PC-3 (cell line): ENCODE data around the gene UGGT2. TPM values are rescaled to one million over a fixed set of nuclear protein-coding genes. Genes with fewer than 3 reads are reported as not detected.

ENCODE experiments used
- ATAC-seq: fragments of 200-7000 bp; cut with Tn5 transposase; 2 replicates; pipeline ENCODE4 v1.9.1; 2020; ENCODE audit warnings: mild to moderate bottlenecking, moderate library complexity
- BruUV-seq: library from RNA; stranded (reverse); fragments of 400-500 nt; replicated peaks from 2 replicates; lab custom pipeline; 2021; lab: Mats Ljungman, UMichigan
- CTCF ChIA-PET: fragments of 300-600 bp; sonication (Branson Sonifier 250); formaldehyde crosslinking; loops from one replicate; lab custom pipeline; 2022; ENCODE audit warnings: antibody characterized with exemption; lab: Charles Lee
- POLR2A ChIA-PET: fragments of 300-600 bp; sonication (Branson Sonifier 250); formaldehyde crosslinking; loops from one replicate; lab custom pipeline; 2022; ENCODE audit warnings: antibody characterized with exemption; ENCODE audit not compliant: unreplicated experiment; lab: Charles Lee
- DNase-seq: peaks from one replicate; pipeline ENCODE4 v3.0.0-alpha.2; 2015
- H2AFZ ChIP-seq: fragments of 300-600 bp; sonication (generic); 2 replicates; pipeline ENCODE4 v1.6.0; 2016; ENCODE audit warnings: antibody characterized with exemption, low read length
- H3F3A ChIP-seq: fragments of 300-600 bp; sonication (generic); one replicate; pipeline ENCODE4 v1.6.0; 2017; ENCODE audit warnings: antibody characterized with exemption, low read length, control low read depth, mild to moderate bottlenecking; ENCODE audit not compliant: unreplicated experiment
- H3K27ac ChIP-seq: fragments of 300-600 bp; sonication (generic); 2 replicates; pipeline ENCODE4 v1.5.1; 2016; ENCODE audit warnings: mild to moderate bottlenecking, low read length
- H3K27me3 ChIP-seq: fragments of 300-600 bp; sonication (generic); 2 replicates; pipeline ENCODE4 v1.6.1; 2016; ENCODE audit warnings: low read length, mixed read lengths
- H3K36me3 ChIP-seq: fragments of 300-600 bp; sonication (generic); 2 replicates; pipeline ENCODE4 v1.6.1; 2016; ENCODE audit warnings: low read depth, mixed run types, low read length, mixed read lengths
- H3K4me1 ChIP-seq: fragments of 300-600 bp; sonication (generic); 2 replicates; pipeline ENCODE4 v1.5.1; 2016; ENCODE audit warnings: low read length; ENCODE audit not compliant: insufficient read depth
- H3K4me2 ChIP-seq: fragments of 300-600 bp; sonication (generic); 2 replicates; pipeline ENCODE4 v1.6.0; 2016; ENCODE audit warnings: low read length
- H3K4me3 ChIP-seq: fragments of 300-600 bp; sonication (generic); 2 replicates; pipeline ENCODE4 v1.5.1; 2016; ENCODE audit warnings: mild to moderate bottlenecking, low read length, mixed read lengths
- H3K79me2 ChIP-seq: fragments of 300-600 bp; sonication (generic); 2 replicates; pipeline ENCODE4 v1.6.1; 2017; ENCODE audit warnings: low read length, mixed read lengths
- H3K9ac ChIP-seq: fragments of 300-600 bp; sonication (generic); 2 replicates; pipeline ENCODE4 v1.6.0; 2016; ENCODE audit warnings: mild to moderate bottlenecking, low read length
- H3K9me2 ChIP-seq: fragments of 300-600 bp; sonication (generic); replicated peaks from 2 replicates; pipeline ENCODE4 v1.6.1; 2016; ENCODE audit warnings: mixed run types, low read length, mixed read lengths
- H3K9me3 ChIP-seq: fragments of 300-600 bp; sonication (generic); 2 replicates; pipeline ENCODE4 v1.6.1; 2016; ENCODE audit warnings: low read length, mixed read lengths
- H4K20me1 ChIP-seq: fragments of 300-600 bp; sonication (generic); 2 replicates; pipeline ENCODE4 v1.6.1; 2016; ENCODE audit warnings: low read length, mixed read lengths
- CTCF ChIP-seq: fragments of 300-600 bp; sonication (generic); conservative IDR thresholded peaks from 2 replicates; pipeline ENCODE4 v1.5.1; 2017; ENCODE audit warnings: antibody characterized with exemption, low read depth, mild to moderate bottlenecking, low read length
- EZH2 ChIP-seq: fragments of 300-600 bp; sonication (generic); IDR thresholded peaks from one replicate; pipeline ENCODE4 v1.6.1; 2017; ENCODE audit warnings: antibody characterized with exemption, mild to moderate bottlenecking, low read length; ENCODE audit not compliant: unreplicated experiment
- EZH2phosphoT487 ChIP-seq: fragments of 300-600 bp; sonication (generic); IDR thresholded peaks from 2 replicates; pipeline ENCODE4 v1.6.1; 2018; ENCODE audit warnings: mild to moderate bottlenecking, antibody characterized with exemption, low read length, borderline replicate concordance
- intact Hi-C: fragments of 100-400 bp; cut with micrococcal nuclease; formaldehyde crosslinking; loops from 2 replicates; pipeline ENCODE4 v1.9.0; 2023
- total RNA-seq: library from RNA; depleted of rRNA; stranded (reverse); fragments of >200 nt; gene quantifications from 2 replicates; pipeline ENCODE4 v1.2.3, GENCODE V29; 2014

The UGGT2 gene
- total RNA-seq, 1 experiment from 2014 or later: 24.3 TPM

- Histone ChIP-seq H3K27ac (no peak overlapping the region), H3K9me3 (no peaks in the 10 kb centered on the region), H3K79me2 (no peaks in the 10 kb centered on the region), H3K9me2 (no peaks in the 10 kb centered on the region), H3K9ac (no peak overlapping the region), H3K4me1 (peaks cover 17% of the 10 kb centered on the region), H3K4me3 (no peak overlapping the region), H2AFZ (no peak overlapping the region), H3F3A (no peaks in the 10 kb centered on the region), H3K27me3 (no peaks in the 10 kb centered on the region), H4K20me1 (no peaks in the 10 kb centered on the region), H3K36me3 (no peaks in the 10 kb centered on the region), H3K4me2 (no peak overlapping the region)
- TF ChIP-seq EZH2phosphoT487 (no peak), EZH2 (no peak), CTCF (no peak)
- intact Hi-C loops: no loop called here
- BruUV-seq: no TSS peak
- POLR2A ChIA-PET: no interaction called here
- CTCF ChIA-PET: no interaction called here
- DNase-seq (no peak), ATAC-seq (no peak)
These were observed 272.2 kb downstream of the UGGT2 start for GRCh38 chr13:95781016-95781415.

GRCh38 chr13:95779522-95779921 lies 273.7 kb downstream of the UGGT2 start:
- Histone ChIP-seq H3K9me3 (no peaks in the 10 kb centered on the region), H3K4me2 (no peak overlapping the region), H3K9me2 (no peaks in the 10 kb centered on the region), H3F3A (no peaks in the 10 kb centered on the region), H3K36me3 (no peaks in the 10 kb centered on the region), H2AFZ (no peak overlapping the region), H3K27ac (no peak overlapping the region), H3K27me3 (no peaks in the 10 kb centered on the region), H3K4me1 (peaks cover 10% of the 10 kb centered on the region), H4K20me1 (no peaks in the 10 kb centered on the region), H3K79me2 (no peaks in the 10 kb centered on the region), H3K4me3 (no peak overlapping the region), H3K9ac (no peak overlapping the region)
- DNase-seq: no peak
- BruUV-seq: no TSS peak
- ATAC-seq: no peak
- CTCF ChIA-PET: no interaction called here
- no peak for TF ChIP-seq EZH2
- TF ChIP-seq EZH2phosphoT487: no peak
- no peak for TF ChIP-seq CTCF
- intact Hi-C loops: loop anchor here (10.0 kb wide), 1 partner anchor 105 kb away; the partner anchor contains the start of gene DNAJC3
- POLR2A ChIA-PET: no interaction called here

DNA sequence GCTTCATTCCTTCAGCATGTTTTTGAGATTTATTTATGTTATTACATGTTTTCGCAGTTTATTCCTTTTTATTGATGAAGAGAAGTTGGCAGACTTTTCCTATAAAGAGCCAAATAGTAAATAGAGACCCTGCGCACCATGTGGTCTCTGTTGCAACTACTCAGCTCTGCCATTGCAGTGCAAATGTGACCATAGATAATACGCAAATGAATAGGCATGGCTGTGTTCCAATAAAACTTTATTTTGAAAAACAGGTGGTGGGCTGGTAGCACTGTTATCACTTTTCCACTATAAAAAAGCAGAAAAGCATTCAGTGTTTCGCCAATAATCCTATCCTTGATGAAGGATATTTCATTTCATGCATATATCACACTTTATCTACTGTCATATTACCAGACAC lies 281.3 kb downstream of the UGGT2 start:
- ChIA-PET CTCF (no interaction called here), POLR2A (no interaction called here)
- H3F3A ChIP-seq: no peaks in the 10 kb centered on the region
- H3K36me3 ChIP-seq: no peaks in the 10 kb centered on the region
- H3K9me2 ChIP-seq: no peaks in the 10 kb centered on the region
- no peak overlapping the region for H3K4me3 ChIP-seq
- DNase-seq (no peak), ATAC-seq (no peak)
- H3K4me2 ChIP-seq: no peak overlapping the region
- H3K27me3 ChIP-seq: no peaks in the 10 kb centered on the region
- H2AFZ ChIP-seq: no peak overlapping the region
- no peaks in the 10 kb centered on the region for H3K79me2 ChIP-seq
- H3K9me3 ChIP-seq: no peaks in the 10 kb centered on the region
- H3K27ac ChIP-seq: no peak overlapping the region
- H3K4me1 ChIP-seq: no peaks in the 10 kb centered on the region; the same call in 1 of the 2 replicates
- intact Hi-C loops: loop anchor here (10.0 kb wide), 1 partner anchor 97 kb away; the partner anchor contains the start of gene DNAJC3
- no peak overlapping the region for H3K9ac ChIP-seq
- TF ChIP-seq EZH2 (no peak), CTCF (no peak), EZH2phosphoT487 (no peak)
- no peaks in the 10 kb centered on the region for H4K20me1 ChIP-seq
- no TSS peak for BruUV-seq
